Adrenal gland (tissue), 5 donors: ENCODE measurements around the gene PTPN14.

Source experiments
- POLR2A ChIP-seq, 2 donors: fragments of 450-650 bp; IDR thresholded peaks; one replicate each; pipeline ENCODE4 v1.6.1; 2017; ENCODE audit warnings: antibody characterized with exemption in 2 of 2, mild to moderate bottlenecking in 2 of 2, moderate library complexity in 1 of 2
- TF ChIP-seq, protein P1 (sequence below), 6 experiments: fragments of 450-650 bp in 4 of 6; fragments of 200-600 bp in 2 of 6; sonication (generic) in 1 of 6; IDR thresholded peaks; 1 replicate in 5 of 6; 2 replicates in 1 of 6; pipeline versions ENCODE4 v1.5.1 to v1.8.0; 2016 to 2021; ENCODE audit warnings: antibody characterized with exemption in 6 of 6, mild to moderate bottlenecking in 2 of 6, moderate library complexity in 1 of 6
- donor health status: DM: no; HTN: no; CAD: no.

DNA sequence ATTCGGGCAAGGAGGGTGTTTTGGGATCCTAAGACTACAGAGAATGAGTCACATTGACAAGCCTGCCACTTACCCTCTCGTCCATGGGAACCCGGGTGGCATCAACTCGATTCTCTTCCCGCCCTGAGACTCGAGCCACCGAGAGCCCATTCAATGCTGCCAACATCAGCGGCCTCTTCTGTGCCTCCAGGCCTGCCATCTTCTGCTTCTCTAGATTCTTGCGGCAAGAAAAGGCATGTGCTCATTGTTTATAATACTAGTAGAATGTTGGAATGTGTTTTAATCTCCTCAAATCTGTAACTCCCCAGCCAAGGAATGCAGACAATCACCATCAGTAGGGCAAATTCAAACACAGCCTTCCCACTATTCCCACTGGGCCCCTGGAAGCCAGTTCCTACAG lies 173.5 kb downstream of the PTPN14 start:
- TF ChIP-seq, protein P1, sequence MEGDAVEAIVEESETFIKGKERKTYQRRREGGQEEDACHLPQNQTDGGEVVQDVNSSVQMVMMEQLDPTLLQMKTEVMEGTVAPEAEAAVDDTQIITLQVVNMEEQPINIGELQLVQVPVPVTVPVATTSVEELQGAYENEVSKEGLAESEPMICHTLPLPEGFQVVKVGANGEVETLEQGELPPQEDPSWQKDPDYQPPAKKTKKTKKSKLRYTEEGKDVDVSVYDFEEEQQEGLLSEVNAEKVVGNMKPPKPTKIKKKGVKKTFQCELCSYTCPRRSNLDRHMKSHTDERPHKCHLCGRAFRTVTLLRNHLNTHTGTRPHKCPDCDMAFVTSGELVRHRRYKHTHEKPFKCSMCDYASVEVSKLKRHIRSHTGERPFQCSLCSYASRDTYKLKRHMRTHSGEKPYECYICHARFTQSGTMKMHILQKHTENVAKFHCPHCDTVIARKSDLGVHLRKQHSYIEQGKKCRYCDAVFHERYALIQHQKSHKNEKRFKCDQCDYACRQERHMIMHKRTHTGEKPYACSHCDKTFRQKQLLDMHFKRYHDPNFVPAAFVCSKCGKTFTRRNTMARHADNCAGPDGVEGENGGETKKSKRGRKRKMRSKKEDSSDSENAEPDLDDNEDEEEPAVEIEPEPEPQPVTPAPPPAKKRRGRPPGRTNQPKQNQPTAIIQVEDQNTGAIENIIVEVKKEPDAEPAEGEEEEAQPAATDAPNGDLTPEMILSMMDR (IDR thresholded peaks at IDR 0.05): no peak
- TF ChIP-seq POLR2A (IDR thresholded peaks at IDR 0.05): no peak
